HG03354 (cell line): ENCODE data around the gene SIK3.
"Not testable (repeated sequence)": the region's sequence is repeated elsewhere in the genome, so short reads cannot be mapped to it uniquely, and the experiment has no call there.

Source experiments
- ATAC-seq: cut with Tn5 transposase; IDR thresholded peaks from one replicate; pipeline ENCODE4 v1.9.1; 2021; ENCODE audit warnings: mild to moderate bottlenecking; ENCODE audit not compliant: unreplicated experiment, poor library complexity, severe bottlenecking

The SIK3 gene

GRCh38 chr11:117055469-117055868 is 42.8 kb downstream of the SIK3 start:
- ATAC-seq = no peak

GRCh38 chr11:117054382-117054781 is 43.8 kb downstream of the SIK3 start:
- no peak for ATAC-seq

GRCh38 chr11:117052196-117053149 is 45.8 kb downstream of the SIK3 start:
- no peak for ATAC-seq

- ATAC-seq = not testable (repeated sequence)
These were observed 48.1 kb downstream of the SIK3 start for GRCh38 chr11:117050121-117050520.

GRCh38 chr11:117046627-117047026 is 51.6 kb downstream of the SIK3 start:
- ATAC-seq = not testable (repeated sequence)

- ATAC-seq = no peak
These were observed 52.3 kb downstream of the SIK3 start for GRCh38 chr11:117045956-117046355.

- ATAC-seq = no peak
These were observed 53.0 kb downstream of the SIK3 start for GRCh38 chr11:117045196-117045595.

GRCh38 chr11:117044287-117045035 is 53.8 kb downstream of the SIK3 start:
- no peak for ATAC-seq

GRCh38 chr11:117042689-117043088 is 55.5 kb downstream of the SIK3 start:
- ATAC-seq = no peak

- ATAC-seq = no peak
These were observed 58.3 kb downstream of the SIK3 start for GRCh38 chr11:117039900-117040299.

GRCh38 chr11:117039270-117039669 is 59.0 kb downstream of the SIK3 start:
- ATAC-seq = no peak

GRCh38 chr11:117037975-117038350 is 60.3 kb downstream of the SIK3 start:
- ATAC-seq = no peak

GRCh38 chr11:117037279-117037974 is 60.8 kb downstream of the SIK3 start:
- no peak for ATAC-seq

- ATAC-seq = no peak
These were observed 63.3 kb downstream of the SIK3 start for GRCh38 chr11:117034901-117035300.

GRCh38 chr11:117026593-117027330 is 71.5 kb downstream of the SIK3 start:
- no peak for ATAC-seq

GRCh38 chr11:117023707-117024106 is 74.5 kb downstream of the SIK3 start:
- not testable (repeated sequence) for ATAC-seq

GRCh38 chr11:117023178-117023577 is 75.0 kb downstream of the SIK3 start:
- ATAC-seq = no peak

- ATAC-seq = no peak
These were observed 75.7 kb downstream of the SIK3 start for GRCh38 chr11:117022526-117022925.

- ATAC-seq = no peak
These were observed 77.2 kb downstream of the SIK3 start for GRCh38 chr11:117020869-117021564.
